ENCODE measurements around the gene AOX1. TPM values are rescaled to one million over a fixed set of nuclear protein-coding genes. Genes with fewer than 3 reads are reported as not detected.

AOX1 gene
- total and polyA plus RNA-seq, 10 of the 15 experiments (the other 5 are each of a cell fraction or from before 2014, with no cell fraction given) = 0.03 to 0.56 (median 0.19) TPM; not detected in 6

DNA sequence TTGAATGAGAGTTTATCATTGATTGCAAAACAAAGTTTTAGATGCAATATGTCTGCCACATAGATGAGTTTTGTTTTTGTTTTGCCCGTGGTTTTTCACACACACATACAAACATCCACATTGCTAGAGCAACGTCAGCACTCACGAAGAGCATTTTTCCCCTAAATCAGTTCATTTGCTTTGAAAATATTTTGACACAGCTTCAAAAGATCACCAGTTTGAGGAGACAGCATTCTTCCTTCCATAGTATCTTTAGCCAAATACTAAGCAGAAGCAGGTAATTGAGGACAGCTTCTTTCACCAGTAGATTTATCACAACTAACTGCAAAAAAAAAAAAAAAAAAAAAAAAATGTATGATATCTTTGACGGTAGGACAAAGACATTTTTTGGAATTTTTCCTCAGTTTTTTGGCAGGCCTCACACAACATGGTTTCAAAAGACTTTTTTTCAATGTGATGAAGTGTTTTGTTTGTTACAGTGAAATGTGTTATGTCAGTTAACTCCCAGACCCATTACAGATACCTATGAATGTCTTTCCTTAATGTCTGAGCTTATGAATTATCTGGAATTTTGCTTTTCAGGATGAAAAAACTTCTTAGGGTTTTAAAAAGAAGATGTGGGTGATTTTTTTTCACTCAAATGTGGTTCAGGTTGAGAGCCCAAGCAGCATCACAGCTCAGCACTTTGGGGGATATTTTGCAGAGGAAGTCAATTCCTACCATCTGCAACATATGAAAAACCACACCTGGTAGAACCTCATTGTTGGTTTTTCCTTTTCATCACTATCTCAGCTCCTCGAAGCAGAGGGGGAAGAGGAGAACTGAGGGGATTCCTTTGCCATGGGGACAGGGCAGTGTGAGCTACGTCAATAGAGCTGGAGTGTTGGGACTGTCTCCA lies 31.6 kb downstream of the AOX1 start:
- FAIRE-seq (peak; percentile 80), DNase-seq (ENCODE audit: low read depth, low spot score) (no peak), ATAC-seq (peak; percentile 63)
- Histone ChIP-seq H3K9ac (ENCODE audit: control insufficient read depth, insufficient read depth, low read length) (no peak overlapping the region), H4K20me1 (ENCODE audit: control insufficient read depth, insufficient read depth) (no peaks in the 10 kb centered on the region), H3K4me3 (no peak overlapping the region), H3K9me3 (replicated peaks; ENCODE audit: control insufficient read depth, insufficient read depth, low read length) (no peaks in the 10 kb centered on the region), H3K27ac (ENCODE audit: control insufficient read depth, insufficient read depth) (no peak overlapping the region), H2AFZ (ENCODE audit: control insufficient read depth, low read depth, low read length) (peak overlapping the region; percentile 53), H3K27me3 (replicated peaks in 1 of 2; ENCODE audit: control insufficient read depth in 2 of 2, insufficient read depth in 2 of 2, low read length in 1 of 2) (no peaks in the 10 kb centered on the region; a peak in 1 of 4 replicates), H3K4me1 (ENCODE audit: control insufficient read depth, insufficient read depth, low read length) (peaks cover 5% of the 10 kb centered on the region), H3K4me2 (ENCODE audit: control insufficient read depth, insufficient read depth) (no peak overlapping the region), H3K36me3 (ENCODE audit: control insufficient read depth in 2 of 2, insufficient read depth in 2 of 2, low read length in 1 of 2) (no peaks in the 10 kb centered on the region), H3K79me2 (ENCODE audit: control insufficient read depth, insufficient read depth, low read length) (no peaks in the 10 kb centered on the region)
- TF ChIP-seq EED (IDR thresholded peaks at IDR 0.05; ENCODE audit: low read depth) (0 out of 2 replicates have a peak, but pooled peaks have one; percentile 44), CHD1 (IDR thresholded peaks at IDR 0.05; ENCODE audit: low read depth, low read length) (no peak), POU2F2 (IDR thresholded peaks at IDR 0.05; ENCODE audit: borderline replicate concordance, low read depth, low read length) (no peak), BACH1 (IDR thresholded peaks at IDR 0.05; ENCODE audit: borderline replicate concordance) (no peak), CTCF (IDR thresholded peaks at IDR 0.05 in 2 of 3, conservative IDR thresholded peaks at IDR 0.05 in 1 of 3; ENCODE audit: control insufficient read depth in 2 of 3, extremely low read depth in 1 of 3, insufficient read depth in 1 of 3, low read depth in 3 of 3, low read length in 3 of 3) (no peak), NFYB (IDR thresholded peaks at IDR 0.05; ENCODE audit: insufficient read depth, low read depth, low read length) (no peak), EGR1 (IDR thresholded peaks at IDR 0.05; ENCODE audit: borderline replicate concordance in 1 of 2, low read depth in 2 of 2, low read length in 2 of 2) (no peak), BRCA1 (IDR thresholded peaks at IDR 0.05; ENCODE audit: low read depth, low read length) (no peak), RUNX3 (IDR thresholded peaks at IDR 0.05; ENCODE audit: low read length) (peak; percentile 55), SPI1 (IDR thresholded peaks at IDR 0.05; ENCODE audit: borderline replicate concordance, insufficient read depth, low read depth, low read length) (peak; percentile 50; the same call in 1 of the 2 replicates)
- TF ChIP-seq, protein P1, sequence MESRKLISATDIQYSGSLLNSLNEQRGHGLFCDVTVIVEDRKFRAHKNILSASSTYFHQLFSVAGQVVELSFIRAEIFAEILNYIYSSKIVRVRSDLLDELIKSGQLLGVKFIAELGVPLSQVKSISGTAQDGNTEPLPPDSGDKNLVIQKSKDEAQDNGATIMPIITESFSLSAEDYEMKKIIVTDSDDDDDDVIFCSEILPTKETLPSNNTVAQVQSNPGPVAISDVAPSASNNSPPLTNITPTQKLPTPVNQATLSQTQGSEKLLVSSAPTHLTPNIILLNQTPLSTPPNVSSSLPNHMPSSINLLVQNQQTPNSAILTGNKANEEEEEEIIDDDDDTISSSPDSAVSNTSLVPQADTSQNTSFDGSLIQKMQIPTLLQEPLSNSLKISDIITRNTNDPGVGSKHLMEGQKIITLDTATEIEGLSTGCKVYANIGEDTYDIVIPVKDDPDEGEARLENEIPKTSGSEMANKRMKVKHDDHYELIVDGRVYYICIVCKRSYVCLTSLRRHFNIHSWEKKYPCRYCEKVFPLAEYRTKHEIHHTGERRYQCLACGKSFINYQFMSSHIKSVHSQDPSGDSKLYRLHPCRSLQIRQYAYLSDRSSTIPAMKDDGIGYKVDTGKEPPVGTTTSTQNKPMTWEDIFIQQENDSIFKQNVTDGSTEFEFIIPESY (IDR thresholded peaks at IDR 0.05) = no peak
- ChIA-PET SMC1A (ENCODE audit: uncharacterized antibody, unreplicated experiment) (interaction anchor here (1.7 to 2.0 kb wide), 2 partner anchors 9 to 133 kb away, joined by 5 to 6 read pairs; no protein-coding TSS in a partner anchor), RAD21 (ENCODE audit: unreplicated experiment) (interaction anchor here (0.6 kb wide), 1 partner anchor 32 kb away, joined by 3 read pairs; no protein-coding TSS in a partner anchor), CTCF (interaction anchor here (1.1 to 1.8 kb wide), 3 partner anchors 16 to 134 kb away, joined by 3 to 5 read pairs (median 3); no protein-coding TSS in a partner anchor), POLR2A (interaction anchor here (0.6 kb wide), 1 partner anchor 270 kb away, joined by 8 read pairs; no protein-coding TSS in a partner anchor)
- BruUV-seq (replicated peaks) = no TSS peak
- in situ Hi-C loops (cut with MboI) = no loop called here
- intact Hi-C loops (cut with micrococcal nuclease; ENCODE audit: unreplicated experiment) = no loop called here
- WGBS (ENCODE audit: insufficient coverage, insufficient replicate concordance, low lambda C conversion rate, missing lambda C conversion rate) = 65% methylated on average over 6 of the region's 6 CpGs

Measured in GM12878 (cell line).